ENCODE measurements around the gene TBP. TPM values are rescaled to one million over a fixed set of nuclear protein-coding genes. Genes with fewer than 3 reads are reported as not detected.
"Not testable (repeated sequence)": the region's sequence is repeated elsewhere in the genome, so short reads cannot be mapped to it uniquely, and the experiment has no call there.

Gene TBP
- polyA plus RNA-seq (2013, experiment 1 of 4) = 31.2 TPM
- 29.4 TPM for polyA plus RNA-seq (2013, experiment 2 of 4)
- polyA plus RNA-seq (2013, experiment 3 of 4) = 19.9 TPM
- 22.1 TPM for polyA plus RNA-seq (2013, experiment 4 of 4)

DNA sequence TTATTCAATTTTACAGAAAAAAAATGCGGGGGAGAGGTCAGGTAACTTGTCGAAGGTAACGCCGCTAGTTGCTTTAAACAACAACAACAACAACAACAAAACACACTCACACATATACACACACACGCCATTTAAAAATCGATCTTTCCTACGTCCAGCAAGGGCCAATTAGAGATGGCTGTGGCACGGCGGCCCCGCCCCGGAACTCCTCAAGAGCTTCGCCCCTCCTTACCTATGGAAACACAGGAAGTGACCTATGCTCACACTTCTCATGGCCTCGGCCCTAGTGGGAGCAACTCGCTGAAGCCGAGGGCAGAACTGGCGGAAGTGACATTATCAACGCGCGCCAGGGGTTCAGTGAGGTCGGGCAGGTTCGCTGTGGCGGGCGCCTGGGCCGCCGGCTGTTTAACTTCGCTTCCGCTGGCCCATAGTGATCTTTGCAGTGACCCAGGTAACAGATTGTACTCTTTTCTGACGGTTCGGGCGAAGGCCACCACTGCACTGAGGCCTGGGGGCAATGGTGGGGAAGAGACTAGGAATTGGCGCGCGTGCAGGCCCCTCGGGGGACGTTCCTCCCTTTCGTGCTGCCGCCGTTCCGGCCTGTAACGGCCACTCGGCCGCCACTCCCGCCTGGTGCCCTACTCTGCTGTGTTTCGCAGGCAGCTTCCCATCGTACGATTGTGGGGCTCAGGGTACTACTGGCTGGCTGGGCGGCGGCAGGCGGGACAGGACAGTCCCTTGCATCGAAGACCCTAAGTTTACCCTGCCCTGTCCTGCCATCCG lies at the start of gene TBP:
TBP (plus strand) TSS at position 357 of the 783 bp plus-strand sequence. CDS start 2,661 bp downstream, outside the sequence.
- WGBS, 2 experiments = 0% methylated on average over 51 of the region's 51 CpGs

DNA sequence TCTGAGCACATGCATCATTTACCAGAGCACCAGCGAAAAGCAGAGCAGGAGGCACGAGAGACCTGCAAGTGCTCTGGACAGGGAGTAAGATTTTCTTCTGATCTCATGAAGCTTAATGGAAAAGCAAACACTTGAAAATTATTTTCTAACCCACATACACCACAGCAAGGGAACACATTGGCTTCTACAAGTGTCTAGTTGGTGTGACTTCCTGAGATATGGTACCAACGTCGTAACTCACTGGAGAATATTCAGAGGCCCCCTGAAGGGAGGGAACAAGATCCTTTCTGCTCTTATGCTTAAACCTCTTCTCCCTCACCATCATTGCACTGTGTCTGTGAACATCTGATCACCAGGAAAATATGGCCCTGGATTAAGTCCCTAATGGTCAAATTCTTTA lies 49.7 kb upstream of the TBP start:
- WGBS, 2 experiments = 89 to 93% methylated on average over 4 of the region's 4 CpGs
- Histone ChIP-seq H3K27ac (ENCODE audit: insufficient read depth, low read depth, low read length, poor library complexity, severe bottlenecking) (no peak overlapping the region), H3K4me1 (ENCODE audit: control insufficient read depth, insufficient read depth, low read length) (no peaks in the 10 kb centered on the region), H3K4me3 (ENCODE audit: insufficient read depth, low read depth, low read length) (no peak overlapping the region), H3K36me3 (ENCODE audit: control insufficient read depth, insufficient read depth, low read length) (no peaks in the 10 kb centered on the region), H3K9me3 (ENCODE audit: control insufficient read depth, low read length) (no peaks in the 10 kb centered on the region), H3K27me3 (ENCODE audit: control insufficient read depth, insufficient read depth, low read length, poor library complexity, severe bottlenecking) (no peaks in the 10 kb centered on the region)

More for the DNA sequence above, at the start of gene TBP:
- Histone ChIP-seq H3K27me3 (ENCODE audit: control insufficient read depth, insufficient read depth, low read length, poor library complexity, severe bottlenecking) (no peaks in the 10 kb centered on the region), H3K4me3 (ENCODE audit: insufficient read depth, low read depth, low read length) (peak within 1 kb of the TSS; percentile 76), H3K9me3 (ENCODE audit: control insufficient read depth, low read length) (no peaks in the 10 kb centered on the region), H3K4me1 (ENCODE audit: control insufficient read depth, insufficient read depth, low read length) (peaks cover 16% of the 10 kb centered on the region), H3K36me3 (ENCODE audit: control insufficient read depth, insufficient read depth, low read length) (no peaks in the 10 kb centered on the region), H3K27ac (ENCODE audit: insufficient read depth, low read depth, low read length, poor library complexity, severe bottlenecking) (peak within 1 kb of the TSS; percentile 97)

DNA sequence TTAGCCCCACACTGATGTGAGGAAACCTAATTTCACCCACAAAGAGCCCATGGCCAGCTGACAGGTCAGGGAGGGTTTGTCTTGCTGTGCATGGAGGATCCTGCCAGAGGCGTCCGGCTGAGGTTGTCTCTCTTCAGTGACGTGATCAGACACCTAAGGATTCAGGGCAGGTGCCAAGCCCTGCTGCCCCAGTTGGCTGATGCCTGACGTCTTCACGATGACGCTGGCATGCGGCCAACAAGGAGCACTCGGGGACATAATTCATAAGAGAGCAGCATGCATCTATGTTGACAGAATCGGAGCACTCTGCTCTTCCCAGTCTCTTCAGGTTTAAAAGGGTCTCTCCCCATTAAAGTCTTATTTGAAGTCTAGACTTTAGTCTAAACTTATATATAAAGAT lies 48.9 kb upstream of the TBP start:
- H3K4me3 ChIP-seq (ENCODE audit: insufficient read depth, low read depth, low read length) = no peak overlapping the region
- H3K27me3 ChIP-seq (ENCODE audit: control insufficient read depth, insufficient read depth, low read length, poor library complexity, severe bottlenecking) = peaks cover 5% of the 10 kb centered on the region
- no peaks in the 10 kb centered on the region for H3K36me3 ChIP-seq (ENCODE audit: control insufficient read depth, insufficient read depth, low read length)
- H3K27ac ChIP-seq (ENCODE audit: insufficient read depth, low read depth, low read length, poor library complexity, severe bottlenecking) = no peak overlapping the region
- no peaks in the 10 kb centered on the region for H3K4me1 ChIP-seq (ENCODE audit: control insufficient read depth, insufficient read depth, low read length)
- WGBS, 2 experiments = 89 to 92% methylated on average over 9 of the region's 9 CpGs
- no peaks in the 10 kb centered on the region for H3K9me3 ChIP-seq (ENCODE audit: control insufficient read depth, low read length)

DNA sequence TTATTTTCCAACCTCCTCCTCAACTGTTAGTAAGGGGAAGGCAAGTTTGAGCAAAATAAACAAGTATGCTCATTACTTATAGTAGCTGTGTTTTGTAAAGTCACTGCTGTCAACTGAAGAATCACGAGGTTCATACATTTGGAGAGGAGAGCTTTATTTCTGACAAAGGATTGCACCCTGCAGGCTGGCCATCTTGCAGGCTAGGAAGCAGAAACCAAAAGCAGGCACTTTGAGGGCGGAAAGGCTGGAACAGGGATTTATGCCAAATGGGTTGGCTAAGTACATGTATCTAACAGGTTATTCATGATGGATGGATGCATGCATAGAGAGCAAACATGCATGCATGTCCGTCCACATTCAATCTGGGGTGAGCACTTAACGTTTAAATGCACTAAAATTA lies 47.7 kb upstream of the TBP start:
- H3K36me3 ChIP-seq (ENCODE audit: control insufficient read depth, insufficient read depth, low read length) = no peaks in the 10 kb centered on the region

DNA sequence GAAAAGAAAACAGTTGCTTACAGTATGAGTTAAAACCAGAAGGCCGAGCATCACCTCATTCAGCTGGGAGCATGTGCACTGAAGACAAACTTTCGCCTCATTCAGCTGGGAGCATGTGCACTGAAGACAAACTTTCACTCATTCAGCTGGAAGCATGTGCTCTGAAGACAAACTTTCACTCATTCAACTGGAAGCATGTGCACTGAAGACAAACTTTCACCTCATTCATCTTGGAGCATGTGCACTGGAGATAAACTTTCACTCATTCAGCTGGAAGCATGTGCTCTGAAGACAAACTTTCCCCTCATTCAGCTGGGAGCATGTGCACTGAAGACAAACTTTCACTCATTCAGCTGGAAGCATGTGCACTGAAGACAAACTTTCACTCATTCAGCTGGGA lies 46.4 kb upstream of the TBP start:
- not testable (repeated sequence) for H3K4me1 ChIP-seq (ENCODE audit: control insufficient read depth, insufficient read depth, low read length); H3K9me3 ChIP-seq (ENCODE audit: control insufficient read depth, low read length); H3K27ac ChIP-seq (ENCODE audit: insufficient read depth, low read depth, low read length, poor library complexity, severe bottlenecking); H3K27me3 ChIP-seq (ENCODE audit: control insufficient read depth, insufficient read depth, low read length, poor library complexity, severe bottlenecking); H3K36me3 ChIP-seq (ENCODE audit: control insufficient read depth, insufficient read depth, low read length); H3K4me3 ChIP-seq (ENCODE audit: insufficient read depth, low read depth, low read length)
- 82 to 97% methylated on average over 2 of the region's 2 CpGs for WGBS, 2 experiments

More for the DNA sequence above, 47.7 kb upstream of the TBP start:
- H3K9me3 ChIP-seq (ENCODE audit: control insufficient read depth, low read length) = no peaks in the 10 kb centered on the region
- no peaks in the 10 kb centered on the region for H3K4me1 ChIP-seq (ENCODE audit: control insufficient read depth, insufficient read depth, low read length)
- H3K27ac ChIP-seq (ENCODE audit: insufficient read depth, low read depth, low read length, poor library complexity, severe bottlenecking) = no peak overlapping the region
- H3K4me3 ChIP-seq (ENCODE audit: insufficient read depth, low read depth, low read length) = no peak overlapping the region
- peaks cover 5% of the 10 kb centered on the region for H3K27me3 ChIP-seq (ENCODE audit: control insufficient read depth, insufficient read depth, low read length, poor library complexity, severe bottlenecking)
- 86 to 87% methylated on average over 4 of the region's 4 CpGs for WGBS, 2 experiments

DNA sequence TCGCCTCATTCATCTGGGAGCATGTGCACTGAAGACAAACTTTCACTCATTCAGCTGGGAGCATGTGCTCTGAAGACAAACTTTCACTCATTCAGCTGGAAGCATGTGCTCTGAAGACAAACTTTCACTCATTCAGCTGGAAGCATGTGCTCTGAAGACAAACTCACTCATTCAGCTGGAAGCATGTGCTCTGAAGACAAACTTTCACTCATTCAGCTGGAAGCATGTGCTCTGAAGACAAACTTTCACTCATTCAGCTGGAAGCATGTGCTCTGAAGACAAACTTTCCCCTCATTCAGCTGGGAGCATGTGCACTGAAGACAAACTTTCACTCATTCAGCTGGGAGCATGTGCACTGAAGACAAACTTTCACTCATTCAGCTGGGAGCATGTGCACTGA lies 45.9 kb upstream of the TBP start:
- WGBS, 2 experiments = 100% methylated on average over 1 of the region's 1 CpG; no CpG with 5 or more reads in 1 of the 2 experiments
- not testable (repeated sequence) for H3K27me3 ChIP-seq (ENCODE audit: control insufficient read depth, insufficient read depth, low read length, poor library complexity, severe bottlenecking); H3K4me3 ChIP-seq (ENCODE audit: insufficient read depth, low read depth, low read length); H3K4me1 ChIP-seq (ENCODE audit: control insufficient read depth, insufficient read depth, low read length); H3K36me3 ChIP-seq (ENCODE audit: control insufficient read depth, insufficient read depth, low read length); H3K27ac ChIP-seq (ENCODE audit: insufficient read depth, low read depth, low read length, poor library complexity, severe bottlenecking); H3K9me3 ChIP-seq (ENCODE audit: control insufficient read depth, low read length)

DNA sequence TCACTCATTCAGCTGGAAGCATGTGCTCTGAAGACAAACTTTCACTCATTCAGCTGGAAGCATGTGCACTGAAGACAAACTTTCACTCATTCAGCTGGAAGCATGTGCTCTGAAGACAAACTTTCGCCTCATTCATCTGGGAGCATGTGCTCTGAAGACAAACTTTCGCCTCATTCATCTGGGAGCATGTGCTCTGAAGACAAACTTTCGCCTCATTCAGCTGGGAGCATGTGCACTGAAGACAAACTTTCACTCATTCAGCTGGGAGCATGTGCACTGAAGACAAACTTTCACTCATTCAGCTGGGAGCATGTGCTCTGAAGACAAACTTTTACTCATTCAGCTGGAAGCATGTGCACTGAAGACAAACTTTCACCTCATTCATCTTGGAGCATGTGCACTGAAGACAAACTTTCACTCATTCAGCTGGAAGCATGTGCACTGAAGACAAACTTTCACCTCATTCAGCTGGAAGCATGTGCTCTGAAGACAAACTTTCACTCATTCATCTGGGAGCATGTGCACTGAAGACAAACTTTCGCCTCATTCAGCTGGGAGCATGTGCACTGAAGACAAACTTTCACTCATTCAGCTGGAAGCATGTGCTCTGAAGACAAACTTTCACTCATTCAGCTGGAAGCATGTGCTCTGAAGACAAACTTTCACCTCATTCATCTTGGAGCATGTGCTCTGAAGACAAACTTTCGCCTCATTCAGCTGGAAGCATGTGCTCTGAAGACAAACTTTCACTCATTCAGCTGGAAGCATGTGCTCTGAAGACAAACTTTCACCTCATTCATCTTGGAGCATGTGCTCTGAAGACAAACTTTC lies 45.1 kb upstream of the TBP start:
- 91 to 92% methylated on average over 5 of the region's 5 CpGs for WGBS, 2 experiments
- H3K4me1 ChIP-seq (ENCODE audit: control insufficient read depth, insufficient read depth, low read length); H3K36me3 ChIP-seq (ENCODE audit: control insufficient read depth, insufficient read depth, low read length); H3K27ac ChIP-seq (ENCODE audit: insufficient read depth, low read depth, low read length, poor library complexity, severe bottlenecking); H3K9me3 ChIP-seq (ENCODE audit: control insufficient read depth, low read length); H3K27me3 ChIP-seq (ENCODE audit: control insufficient read depth, insufficient read depth, low read length, poor library complexity, severe bottlenecking); H3K4me3 ChIP-seq (ENCODE audit: insufficient read depth, low read depth, low read length): not testable (repeated sequence)

DNA sequence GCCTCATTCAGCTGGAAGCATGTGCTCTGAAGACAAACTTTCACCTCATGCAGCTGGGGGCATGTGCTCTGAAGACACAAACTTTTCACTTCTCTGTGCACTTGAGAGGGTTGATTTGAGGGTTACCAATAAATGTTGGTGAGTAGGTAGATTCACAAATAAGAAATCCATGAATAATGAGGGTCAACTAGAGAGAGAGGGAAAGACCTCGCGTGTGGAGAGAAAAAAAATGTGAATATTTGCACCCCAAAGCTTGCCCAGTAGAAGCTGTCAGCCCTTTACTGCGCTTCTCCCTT lies 44.5 kb upstream of the TBP start:
- WGBS, 2 experiments = 87 to 95% methylated on average over 3 of the region's 3 CpGs
- no peak overlapping the region for H3K27ac ChIP-seq (ENCODE audit: insufficient read depth, low read depth, low read length, poor library complexity, severe bottlenecking)

DNA sequence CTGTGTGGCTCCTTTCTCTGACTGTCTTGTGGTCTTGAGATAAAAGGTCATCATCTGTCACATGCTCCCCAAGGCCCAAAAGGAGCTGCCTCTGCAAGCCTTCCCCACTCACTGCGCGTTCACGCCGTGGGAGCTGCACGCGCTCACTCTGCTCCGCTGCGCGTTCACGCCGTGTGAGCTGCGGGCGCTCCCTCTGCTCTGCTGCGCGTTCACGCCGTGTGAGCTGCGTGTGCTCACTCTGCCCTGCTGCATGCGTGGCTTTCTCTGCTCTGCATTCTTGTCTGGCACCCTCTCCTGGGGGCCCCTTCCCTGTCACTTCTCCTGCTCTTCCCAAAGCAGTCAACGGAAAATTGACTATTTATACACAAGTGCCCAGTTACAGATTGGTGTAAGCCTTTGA lies 43.5 kb upstream of the TBP start:
- H3K4me3 ChIP-seq (ENCODE audit: insufficient read depth, low read depth, low read length) = no peak overlapping the region
- H3K4me1 ChIP-seq (ENCODE audit: control insufficient read depth, insufficient read depth, low read length) = no peaks in the 10 kb centered on the region
- 94 to 95% methylated on average over 20 of the region's 20 CpGs for WGBS, 2 experiments
- no peaks in the 10 kb centered on the region for H3K9me3 ChIP-seq (ENCODE audit: control insufficient read depth, low read length)
- H3K27me3 ChIP-seq (ENCODE audit: control insufficient read depth, insufficient read depth, low read length, poor library complexity, severe bottlenecking) = peaks cover 5% of the 10 kb centered on the region
- no peaks in the 10 kb centered on the region for H3K36me3 ChIP-seq (ENCODE audit: control insufficient read depth, insufficient read depth, low read length)
- H3K27ac ChIP-seq (ENCODE audit: insufficient read depth, low read depth, low read length, poor library complexity, severe bottlenecking) = no peak overlapping the region

More for the DNA sequence above, 44.5 kb upstream of the TBP start:
- Histone ChIP-seq H3K36me3 (ENCODE audit: control insufficient read depth, insufficient read depth, low read length) (no peaks in the 10 kb centered on the region), H3K4me1 (ENCODE audit: control insufficient read depth, insufficient read depth, low read length) (no peaks in the 10 kb centered on the region), H3K9me3 (ENCODE audit: control insufficient read depth, low read length) (no peaks in the 10 kb centered on the region), H3K4me3 (ENCODE audit: insufficient read depth, low read depth, low read length) (no peak overlapping the region), H3K27me3 (ENCODE audit: control insufficient read depth, insufficient read depth, low read length, poor library complexity, severe bottlenecking) (peaks cover 5% of the 10 kb centered on the region)

DNA sequence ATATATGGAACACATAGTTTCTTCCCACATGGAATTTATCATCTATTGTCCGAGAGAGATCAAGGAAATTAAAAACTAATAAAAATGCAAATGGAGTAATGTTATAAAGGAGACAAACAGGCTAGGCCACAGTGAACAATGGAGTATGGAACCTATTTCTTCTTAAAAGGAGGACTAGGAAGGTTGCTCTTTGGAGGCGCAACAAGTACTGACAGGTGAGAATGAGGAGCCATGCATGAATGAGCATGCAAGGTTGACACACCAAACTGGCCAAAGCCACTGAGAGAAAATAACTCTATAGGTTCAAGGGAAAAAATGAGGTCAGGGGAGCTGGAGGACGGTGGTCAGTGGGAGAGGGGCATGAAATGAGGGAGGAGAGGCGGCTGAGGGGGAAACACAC lies 41.9 kb upstream of the TBP start:
- H3K27ac ChIP-seq (ENCODE audit: insufficient read depth, low read depth, low read length, poor library complexity, severe bottlenecking) = no peak overlapping the region
- peaks cover 5% of the 10 kb centered on the region for H3K27me3 ChIP-seq (ENCODE audit: control insufficient read depth, insufficient read depth, low read length, poor library complexity, severe bottlenecking)
- H3K4me3 ChIP-seq (ENCODE audit: insufficient read depth, low read depth, low read length) = no peak overlapping the region
- WGBS, 2 experiments = 94 to 97% methylated on average over 4 of the region's 4 CpGs
- H3K36me3 ChIP-seq (ENCODE audit: control insufficient read depth, insufficient read depth, low read length) = no peaks in the 10 kb centered on the region
- H3K4me1 ChIP-seq (ENCODE audit: control insufficient read depth, insufficient read depth, low read length) = no peaks in the 10 kb centered on the region
- H3K9me3 ChIP-seq (ENCODE audit: control insufficient read depth, low read length) = no peaks in the 10 kb centered on the region

Measured in ectodermal cell (in vitro differentiated cells).